Hematopoietic multipotent progenitor cell treated with erythropoietin and hydrocortisone succinate and interleukin-3 and kit ligand, for 6 days (in vitro differentiated cells): Measurements from ENCODE around the gene TNFAIP8L1.
"Not testable (repeated sequence)": the region's sequence is repeated elsewhere in the genome, so short reads cannot be mapped to it uniquely, and the experiment has no call there.

Source experiments
- DNase-seq: peaks from one replicate; pipeline ENCODE4 v3.0.0-alpha.2; 2015

Gene TNFAIP8L1

DNA sequence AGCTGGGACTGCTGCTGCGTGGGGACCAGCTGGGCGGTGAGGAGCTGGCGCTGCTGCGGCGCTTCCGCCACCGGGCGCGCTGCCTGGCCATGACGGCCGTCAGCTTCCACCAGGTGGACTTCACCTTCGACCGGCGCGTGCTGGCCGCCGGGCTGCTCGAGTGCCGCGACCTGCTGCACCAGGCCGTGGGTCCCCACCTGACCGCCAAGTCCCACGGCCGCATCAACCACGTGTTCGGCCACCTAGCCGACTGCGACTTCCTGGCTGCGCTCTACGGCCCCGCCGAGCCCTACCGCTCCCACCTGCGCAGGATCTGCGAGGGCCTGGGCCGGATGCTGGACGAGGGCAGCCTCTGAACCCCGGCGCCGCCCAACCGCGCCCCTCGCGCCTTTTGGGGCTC lies 12.8 kb downstream of the TNFAIP8L1 start:
- DNase-seq = no peak

DNA sequence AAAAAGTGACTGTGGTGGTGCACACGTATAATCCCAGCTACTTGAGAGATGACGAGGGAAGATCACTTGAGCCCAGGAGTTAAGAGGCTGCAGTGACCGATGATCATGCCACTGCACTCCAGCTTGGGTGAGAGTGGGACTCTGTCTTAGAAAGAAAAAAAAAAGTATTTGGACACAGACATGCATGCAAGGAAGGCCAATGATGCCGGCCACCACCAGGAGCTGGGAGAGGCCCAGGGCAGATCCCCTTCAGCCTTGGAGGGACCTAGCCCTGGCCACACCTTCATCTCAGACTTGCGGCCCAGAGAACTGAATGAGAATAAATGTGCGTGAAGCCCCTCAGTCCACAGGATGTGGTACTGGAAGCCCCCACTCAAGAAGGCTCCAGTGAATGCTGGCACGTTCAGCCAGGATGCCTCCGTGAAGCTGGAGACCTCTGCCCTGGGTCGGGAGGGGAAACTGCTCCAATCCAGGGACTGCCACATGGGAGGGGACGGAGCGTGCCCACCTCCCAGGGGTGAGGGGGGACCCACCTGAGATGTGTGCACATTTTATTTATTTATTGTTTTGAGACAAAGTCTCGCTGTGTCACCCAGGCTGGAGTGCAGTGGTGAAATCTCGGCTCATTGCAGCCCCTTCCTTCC lies 14.6 kb downstream of the TNFAIP8L1 start:
- no peak for DNase-seq

- DNase-seq = no peak
These were observed 15.4 kb downstream of the TNFAIP8L1 start for GRCh38 chr19:4654437-4655361.

DNA sequence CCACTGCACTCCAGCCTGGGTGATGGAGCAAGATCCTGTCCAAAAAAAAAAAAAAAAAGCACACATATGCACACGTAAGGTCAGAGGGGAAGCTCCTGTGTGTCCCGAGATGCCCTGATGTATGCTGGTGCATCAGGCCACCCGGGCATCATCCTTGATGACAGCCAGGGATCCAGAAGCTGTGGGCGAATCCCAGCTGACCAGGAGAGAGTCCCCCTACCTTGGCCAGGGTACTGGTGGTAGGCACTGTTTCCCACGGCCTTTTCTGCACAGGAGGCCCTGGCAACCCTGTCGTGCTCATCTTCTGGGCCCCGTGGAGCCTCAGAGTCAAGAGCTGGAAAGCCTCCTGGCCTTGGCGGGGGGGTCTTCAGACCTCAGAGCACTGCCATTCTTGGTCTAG lies 16.8 kb downstream of the TNFAIP8L1 start:
- DNase-seq = no peak

DNA sequence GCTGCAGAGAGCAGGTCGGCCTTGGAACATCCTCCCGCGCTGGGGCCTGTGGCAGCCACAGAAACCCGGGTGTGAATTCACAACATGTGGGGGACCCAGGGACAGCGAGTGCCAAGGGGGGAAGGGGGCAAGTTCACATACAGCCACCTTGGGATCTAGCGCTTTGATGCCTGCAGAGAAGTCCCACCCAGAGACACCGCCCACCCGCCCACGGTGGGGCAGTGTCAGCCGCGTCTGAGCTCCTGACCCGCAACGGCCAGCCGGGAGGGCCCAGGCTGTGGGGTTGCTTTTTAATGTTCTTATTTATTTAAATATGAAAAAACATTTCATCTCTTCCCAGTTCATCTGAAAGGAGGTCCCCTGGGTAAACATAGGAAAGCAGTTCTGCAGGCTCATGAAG lies 17.9 kb downstream of the TNFAIP8L1 start:
- no peak for DNase-seq

- DNase-seq = no peak
These were observed 18.5 kb downstream of the TNFAIP8L1 start for GRCh38 chr19:4657835-4658234.

- peak; percentile 83 for DNase-seq
These were observed 21.0 kb downstream of the TNFAIP8L1 start for GRCh38 chr19:4660181-4660791.

DNA sequence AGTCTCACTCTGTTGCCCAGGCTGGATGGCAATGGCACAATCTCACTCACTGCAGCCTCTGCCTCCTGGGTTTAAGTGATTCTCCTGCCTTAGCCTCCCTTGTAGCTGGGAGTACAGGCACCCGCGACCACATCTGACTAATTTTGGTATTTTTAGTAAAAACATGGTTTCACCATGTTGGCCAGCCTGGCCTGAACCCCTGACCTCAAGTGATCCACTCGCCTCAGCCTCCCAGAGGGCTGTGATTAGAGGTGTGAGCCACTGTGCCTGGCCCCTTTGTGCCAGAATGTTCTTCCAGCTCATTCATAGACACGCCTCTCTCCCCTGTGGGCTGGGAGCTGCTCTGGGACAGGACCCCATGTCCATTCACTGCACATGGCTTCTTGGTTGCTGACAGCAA lies 21.7 kb downstream of the TNFAIP8L1 start:
- DNase-seq = no peak

- DNase-seq = no peak
These were observed 22.8 kb downstream of the TNFAIP8L1 start for GRCh38 chr19:4662020-4662695.

GRCh38 chr19:4662812-4663211 lies 23.5 kb downstream of the TNFAIP8L1 start:
- no peak for DNase-seq

- DNase-seq = no peak
These were observed 25.3 kb downstream of the TNFAIP8L1 start for GRCh38 chr19:4664642-4665041.

DNA sequence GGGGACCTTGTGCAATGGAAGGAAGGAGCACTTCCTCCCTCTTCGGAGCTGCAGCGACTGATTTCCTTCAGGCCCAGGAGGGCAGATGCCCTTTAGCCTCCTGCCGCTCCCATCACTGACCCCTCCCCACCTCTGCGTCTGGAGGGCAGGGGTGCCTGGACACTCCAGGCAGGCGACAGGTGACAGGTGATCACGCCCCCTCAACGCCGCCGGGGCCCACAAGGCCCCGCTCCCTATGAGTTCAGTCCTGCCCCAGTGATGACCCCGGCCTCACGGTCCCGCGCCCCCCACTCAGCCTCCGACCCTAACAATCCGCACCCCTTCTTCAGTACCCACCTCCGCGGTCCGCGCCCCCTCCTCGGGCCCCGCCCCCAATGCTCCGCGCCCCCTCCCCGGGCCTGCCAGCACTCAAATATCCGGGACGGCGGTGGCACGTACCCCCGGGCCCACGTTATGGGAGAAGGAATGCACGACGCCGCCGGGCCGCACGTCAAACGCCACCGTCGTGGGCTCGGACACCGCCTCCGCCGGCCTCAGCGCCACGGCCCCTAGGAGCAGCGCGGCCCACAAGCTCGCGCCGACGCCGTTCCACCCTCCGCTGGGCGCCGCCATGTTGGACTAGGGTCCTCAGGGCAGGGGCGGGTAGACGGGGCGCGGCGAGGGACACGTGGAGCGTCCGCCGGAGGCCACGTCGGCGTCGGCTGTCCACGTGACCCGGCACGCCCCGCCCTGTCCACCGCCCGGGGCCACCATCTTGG lies 30.6 kb downstream of the TNFAIP8L1 start, which contains the start of gene MYDGF:
Gene MYDGF (minus strand): TSS at position 620 of the 758 bp plus-strand sequence. CDS start 8 bp downstream, at position 612.
- peak; percentile 96 for DNase-seq

DNA sequence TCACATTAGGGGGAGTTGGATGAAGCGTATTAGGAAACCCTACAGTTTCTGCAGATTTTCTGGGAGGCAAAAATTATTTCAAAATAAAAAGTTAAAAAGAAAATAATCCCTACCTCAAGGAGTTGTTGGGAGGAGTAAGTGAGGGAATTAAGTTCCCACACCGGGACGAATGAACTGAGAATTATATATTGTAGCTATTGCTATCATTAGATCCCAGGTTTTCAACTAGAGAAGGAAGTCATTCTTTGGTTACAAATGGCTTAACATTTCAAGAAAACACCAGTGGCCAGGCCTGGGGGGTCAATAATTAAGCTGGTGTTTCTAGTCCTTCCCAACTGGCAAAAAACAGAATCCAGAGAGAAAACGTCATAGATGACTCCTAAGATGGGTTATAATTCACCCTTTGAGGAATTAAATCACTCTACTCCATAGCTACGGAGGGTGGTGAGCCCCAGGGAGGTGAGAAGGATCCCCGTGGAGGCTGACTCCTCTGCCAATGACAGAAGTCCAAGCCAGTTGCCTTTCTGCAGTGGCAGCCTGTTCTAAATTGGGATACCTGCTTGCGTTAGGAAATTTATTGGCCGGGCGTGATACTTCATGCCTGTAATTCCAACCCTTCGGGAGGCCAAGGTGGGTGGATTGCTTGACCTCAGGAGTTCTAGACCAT lies 32.0 kb downstream of the TNFAIP8L1 start:
- DNase-seq = no peak

GRCh38 chr19:4673216-4673615 lies 33.9 kb downstream of the TNFAIP8L1 start:
- DNase-seq = no peak

GRCh38 chr19:4673726-4674125 lies 34.4 kb downstream of the TNFAIP8L1 start:
- DNase-seq = no peak

- no peak for DNase-seq
These were observed 36.0 kb downstream of the TNFAIP8L1 start for GRCh38 chr19:4675346-4675745.

DNA sequence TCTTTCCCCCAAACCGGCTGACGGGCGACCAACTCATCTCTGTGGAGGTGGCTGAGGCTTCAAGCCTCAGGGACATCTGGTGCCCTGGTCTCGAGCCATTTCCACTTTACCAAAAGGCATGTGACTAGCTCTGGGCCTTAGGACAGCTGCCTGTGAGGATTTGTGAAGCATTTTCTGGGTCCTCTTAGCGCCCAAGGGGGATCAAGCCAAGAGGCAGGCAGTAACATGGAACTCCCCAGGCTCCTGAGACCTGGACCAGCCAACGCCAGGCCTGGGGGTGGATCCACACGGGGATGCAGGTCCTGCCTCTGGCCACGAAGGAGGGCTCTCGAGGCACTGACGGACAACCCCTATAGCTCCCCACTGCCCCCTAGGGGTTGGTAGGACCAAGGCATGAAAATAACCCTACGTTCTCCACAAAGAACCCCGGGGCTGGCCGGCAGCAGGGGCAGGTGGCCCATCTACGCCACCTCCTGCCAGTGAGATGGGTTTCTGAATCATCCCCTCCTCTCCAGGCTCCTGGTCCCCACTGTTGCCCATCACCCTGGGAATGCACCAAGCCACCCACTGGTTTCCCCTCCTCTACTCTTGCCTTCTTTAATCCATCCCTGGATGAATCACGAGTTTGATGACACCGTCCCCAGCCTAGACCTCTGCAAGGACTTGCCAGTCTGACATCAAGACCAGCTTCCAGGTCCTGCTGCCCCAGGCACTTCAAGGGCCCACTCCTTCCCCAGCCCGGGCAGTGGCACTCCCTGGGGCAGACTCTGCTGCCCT lies 37.8 kb downstream of the TNFAIP8L1 start:
- DNase-seq = peak; percentile 76

GRCh38 chr19:4678881-4679790 lies 39.8 kb downstream of the TNFAIP8L1 start:
- DNase-seq = peak; percentile 84

DNA sequence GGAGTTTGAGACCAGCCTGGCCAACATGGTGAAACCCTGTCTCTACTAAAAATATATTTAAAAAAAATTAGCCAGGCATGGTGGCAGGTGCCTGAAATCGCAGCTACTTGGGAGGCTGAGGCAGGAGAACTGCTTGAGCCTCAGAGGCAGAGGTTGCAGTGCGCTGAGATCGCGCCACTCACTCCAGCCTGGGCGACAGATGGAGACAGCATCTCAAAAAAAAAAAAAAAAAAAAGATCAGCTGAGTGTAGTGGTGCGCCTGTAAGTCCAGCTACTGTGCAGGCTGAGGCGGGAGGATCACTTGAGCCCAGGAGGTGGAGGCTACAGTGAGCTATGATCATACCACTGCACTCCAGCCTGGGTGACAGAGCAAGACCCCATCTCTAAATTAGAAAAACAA lies 40.7 kb downstream of the TNFAIP8L1 start:
- DNase-seq = not testable (repeated sequence)
